Activated CD8-positive, alpha-beta T cell treated with anti-CD3 and anti-CD28 coated beads for 36 hours (primary cell): ENCODE results near the gene MAN1A2. TPM values are rescaled to one million over a fixed set of nuclear protein-coding genes. Genes with fewer than 3 reads are reported as not detected.

ENCODE experiments used
- ATAC-seq: fragments of 200-7000 bp; cut with Tn5 transposase; one replicate; pipeline ENCODE4 v1.10.0; 2021; ENCODE audit warnings: mild to moderate bottlenecking, moderate library complexity
- CTCF ChIA-PET: fragments of 350-600 bp; sonication (Branson Sonifier 250); formaldehyde crosslinking; loops from one replicate; lab custom pipeline; 2021; ENCODE audit warnings: antibody characterized with exemption; lab: Charles Lee
- POLR2A ChIA-PET: fragments of 350-600 bp; sonication (Branson Sonifier 250); formaldehyde crosslinking; loops from one replicate; lab custom pipeline; 2021; ENCODE audit warnings: antibody characterized with exemption; lab: Charles Lee
- DNase-seq: peaks from one replicate; pipeline ENCODE4 v3.0.0-alpha.2; 2020
- H3K27ac Mint-ChIP-seq: one replicate; pipeline ENCODE4 v1.8.0; 2021; ENCODE audit warnings: mild to moderate bottlenecking, mixed read lengths
- H3K27me3 Mint-ChIP-seq: one replicate; pipeline ENCODE4 v1.8.0; 2021; ENCODE audit warnings: mixed read lengths
- H3K36me3 Mint-ChIP-seq: one replicate; pipeline ENCODE4 v1.8.0; 2021; ENCODE audit warnings: low read depth, mixed read lengths
- H3K4me1 Mint-ChIP-seq: one replicate; pipeline ENCODE4 v1.8.0; 2021; ENCODE audit warnings: low read depth, mixed read lengths
- H3K4me3 Mint-ChIP-seq: one replicate; pipeline ENCODE4 v1.8.0; 2021; ENCODE audit warnings: mild to moderate bottlenecking, moderate library complexity, mixed read lengths
- H3K9me3 Mint-ChIP-seq: one replicate; pipeline ENCODE4 v1.8.0; 2021; ENCODE audit warnings: mixed read lengths
- CTCF ChIP-seq: fragments of 200-600 bp; IDR thresholded peaks from one replicate; pipeline ENCODE4 v1.8.0; 2022; ENCODE audit warnings: antibody characterized with exemption, mild to moderate bottlenecking
- intact Hi-C: fragments of 100-400 bp; cut with micrococcal nuclease; formaldehyde crosslinking; loops from one replicate; pipeline ENCODE4 v1.10.0; 2022
- total RNA-seq, 2 experiments: library from RNA; stranded (reverse); gene quantifications; one replicate each; pipeline ENCODE4 v1.2.3, GENCODE V29; 2021

Gene MAN1A2
- total RNA-seq, 2 experiments from 2014 or later: 18.3 to 21.1 TPM

GRCh38 chr1:117575586-117576225 lies 208.5 kb downstream of the MAN1A2 start:
- H3K27ac Mint-ChIP-seq: no peak overlapping the region
- ATAC-seq (no peak), DNase-seq (no peak)
- H3K27me3 Mint-ChIP-seq: no peaks in the 10 kb centered on the region
- no peak for TF ChIP-seq CTCF
- H3K4me3 Mint-ChIP-seq: no peak overlapping the region
- H3K4me1 Mint-ChIP-seq: peaks cover 16% of the 10 kb centered on the region
- ChIA-PET POLR2A (interaction anchor here (0.8 to 0.9 kb wide), 2 partner anchors 10 to 13 kb away, joined by 3 read pairs; no protein-coding TSS in a partner anchor), CTCF (interaction anchor here (0.8 to 1.7 kb wide), 3 partner anchors 32 to 41 kb away, joined by 3 to 5 read pairs (median 3); no protein-coding TSS in a partner anchor)
- no peaks in the 10 kb centered on the region for H3K9me3 Mint-ChIP-seq
- no peaks in the 10 kb centered on the region for H3K36me3 Mint-ChIP-seq
- intact Hi-C loops: no loop called here

- no peaks in the 10 kb centered on the region for H3K36me3 Mint-ChIP-seq
- no peak for TF ChIP-seq CTCF
- ChIA-PET CTCF (interaction anchor here (0.8 to 1.7 kb wide), 4 partner anchors 31 to 178 kb away, joined by 3 to 5 read pairs (median 4); no protein-coding TSS in a partner anchor), POLR2A (interaction anchor here (0.7 kb wide), 1 partner anchor 42 kb away, joined by 3 read pairs; no protein-coding TSS in a partner anchor)
- H3K9me3 Mint-ChIP-seq: no peaks in the 10 kb centered on the region
- no peak overlapping the region for H3K4me3 Mint-ChIP-seq
- ATAC-seq: no peak
- H3K27ac Mint-ChIP-seq: no peak overlapping the region
- intact Hi-C loops: no loop called here
- H3K27me3 Mint-ChIP-seq: no peaks in the 10 kb centered on the region
- DNase-seq: no peak
- H3K4me1 Mint-ChIP-seq: peaks cover 16% of the 10 kb centered on the region
These were observed 209.0 kb downstream of the MAN1A2 start for GRCh38 chr1:117576236-117576635.

- H3K9me3 Mint-ChIP-seq: no peaks in the 10 kb centered on the region
- POLR2A ChIA-PET: interaction anchor here (1.0 kb wide), 1 partner anchor 105 kb away, joined by 3 read pairs; no protein-coding TSS in a partner anchor
- TF ChIP-seq CTCF: no peak
- H3K36me3 Mint-ChIP-seq: no peaks in the 10 kb centered on the region
- no peak overlapping the region for H3K27ac Mint-ChIP-seq
- DNase-seq (no peak), ATAC-seq (no peak)
- H3K4me3 Mint-ChIP-seq: no peak overlapping the region
- peaks cover 10% of the 10 kb centered on the region for H3K4me1 Mint-ChIP-seq
- H3K27me3 Mint-ChIP-seq: no peaks in the 10 kb centered on the region
- CTCF ChIA-PET: interaction anchor here (1.3 to 1.7 kb wide), 2 partner anchors 43 to 176 kb away, joined by 4 to 5 read pairs; no protein-coding TSS in a partner anchor
- intact Hi-C loops: no loop called here
These were observed 210.1 kb downstream of the MAN1A2 start for GRCh38 chr1:117577191-117577885.

- Mint-ChIP-seq H3K4me1 (peaks cover 4% of the 10 kb centered on the region), H3K36me3 (no peaks in the 10 kb centered on the region), H3K27ac (no peak overlapping the region), H3K9me3 (no peaks in the 10 kb centered on the region), H3K4me3 (no peak overlapping the region), H3K27me3 (no peaks in the 10 kb centered on the region)
- DNase-seq (no peak), ATAC-seq (no peak)
- intact Hi-C loops: no loop called here
- CTCF ChIA-PET: no interaction called here
- TF ChIP-seq CTCF: no peak
- POLR2A ChIA-PET: no interaction called here
These were observed 211.2 kb downstream of the MAN1A2 start for GRCh38 chr1:117578466-117578865.

Other genes starting within 250 kb of the MAN1A2 start
- under 1 TPM; 0.27 TPM for gene TRIM45, start 245.7 kb upstream of the MAN1A2 start, total RNA-seq
- not detected for gene VTCN1, start 156.5 kb upstream of the MAN1A2 start, total RNA-seq
- gene TENT5C, start 238.6 kb downstream of the MAN1A2 start, total RNA-seq: 10 to 100 TPM; 13.1 to 13.6 TPM